H1 (cell line): ENCODE results near the gene RTTN. TPM values are rescaled to one million over a fixed set of nuclear protein-coding genes. Genes with fewer than 3 reads are reported as not detected.

Experiments
- ATF3 ChIP-seq: IDR thresholded peaks from 2 replicates; pipeline ENCODE4 v1.6.1; 2011; ENCODE audit warnings: low read depth, mild to moderate bottlenecking, low read length; ENCODE audit not compliant: insufficient read depth
- BACH1 ChIP-seq: IDR thresholded peaks from 2 replicates; pipeline ENCODE4 v1.6.1; 2012; ENCODE audit warnings: low read length, improper control_type of control experiment
- E2F6 ChIP-seq: IDR thresholded peaks from 2 replicates; pipeline ENCODE4 v1.6.1; 2012; ENCODE audit warnings: inconsistent platforms
- HDAC6 ChIP-seq: IDR thresholded peaks from one replicate; pipeline ENCODE4 v1.7.1; 2012; ENCODE audit warnings: low read depth, mild to moderate bottlenecking, inconsistent platforms, low read length, moderate library complexity
- JUND ChIP-seq: IDR thresholded peaks from 2 replicates; pipeline ENCODE4 v1.6.1; 2011; ENCODE audit warnings: mild to moderate bottlenecking, improper control_type of control experiment, low read length
- NANOG ChIP-seq: IDR thresholded peaks from 2 replicates; pipeline ENCODE4 v1.6.1; 2011; ENCODE audit warnings: low read length, low read depth, mild to moderate bottlenecking, inconsistent platforms; ENCODE audit not compliant: insufficient read depth, poor library complexity, severe bottlenecking
- RNF2 ChIP-seq: fragments of 200-900, 300-1000 bp; sonication (generic); IDR thresholded peaks from 2 replicates; pipeline ENCODE4 v1.7.1; 2016; ENCODE audit warnings: borderline replicate concordance, low read depth, mild to moderate bottlenecking, antibody characterized with exemption, low read length; ENCODE audit not compliant: poor library complexity, severe bottlenecking; ENCODE audit errors: missing control alignments
- SUZ12 ChIP-seq: fragments of 200-600 bp; sonication (generic); IDR thresholded peaks from 2 replicates; pipeline ENCODE4 v1.6.1; 2012; ENCODE audit warnings: mild to moderate bottlenecking, inconsistent platforms, low read length, moderate library complexity, mixed read lengths
- polyA plus RNA-seq, 7 experiments: library from polyadenylated mRNA; depleted of rRNA in 3 of 7; stranded (reverse) in 5 of 7; unstranded in 2 of 7; fragments of >200 nt in 5 of 7; fragments of 200-250 nt in 2 of 7; gene quantifications; 1 replicate in 5 of 7; 2 replicates in 1 of 7; 4 replicates in 1 of 7; pipeline versions ENCODE4 v1.2.1 to v1.2.3, GENCODE V29; 2011 to 2013; ENCODE audit warnings: missing spikeins in 2 of 7, mixed read lengths in 2 of 7
- total RNA-seq: library from RNA; stranded (reverse); fragmentation: NEBNext Ultra II Directional; extraction: Animal tissue kit (Norgen Biotek cat#: 25700); gene quantifications from 2 replicates; pipeline ENCODE4 v1.2.1, GENCODE V29; 2021

RTTN gene
- total and polyA plus RNA-seq, 2 of the 8 experiments (the other 6 are each of a cell fraction or from before 2014, with no cell fraction given): 9.1 to 21.4 TPM

- TF ChIP-seq JUND (no peak), NANOG (no peak), E2F6 (no peak), ATF3 (no peak), BACH1 (no peak), HDAC6 (no peak), RNF2 (no peak), SUZ12 (no peak)
- TF ChIP-seq, all 59 proteins: peak for 0
These were observed 30.0 kb upstream of the RTTN start (continued) for GRCh38 chr18:70235478-70235877.
